Gastrocnemius medialis (tissue), 4 donors: ENCODE data around the gene CIB4. TPM values are rescaled to one million over a fixed set of nuclear protein-coding genes. Genes with fewer than 3 reads are reported as not detected.

Experiments used
- ATAC-seq, 2 donors: fragments of 150-250 bp; one replicate each; pipeline ENCODE4 v1.9.1; 2016
- DNase-seq, 2 donors: peaks; one replicate each; pipeline ENCODE4 v3.0.0-alpha.2; 2019
- H3K27ac ChIP-seq, 4 donors: fragments of 200-600 bp; sonication (generic); 1 replicate in 1 of 4; 2 replicates in 3 of 4; pipeline ENCODE4 v1.5.1; 2016 to 2018; ENCODE audit warnings: mild to moderate bottlenecking in 2 of 4, moderate library complexity in 1 of 4
- H3K27me3 ChIP-seq, 3 donors: fragments of 200-600 bp; sonication (generic) in 2 of 3; 1 replicate in 1 of 3; 2 replicates in 2 of 3; pipeline versions ENCODE4 v1.5.1 to v1.6.0; 2016 to 2019; ENCODE audit warnings: mild to moderate bottlenecking in 1 of 3, moderate library complexity in 1 of 3
- H3K36me3 ChIP-seq, 2 donors: fragments of 200-600 bp; sonication (generic) in 1 of 2; one replicate each; pipeline ENCODE4 v1.5.1; 2017 to 2018
- H3K4me1 ChIP-seq, 2 donors: fragments of 200-600 bp; sonication (generic) in 1 of 2; one replicate each; pipeline ENCODE4 v1.5.1; 2016 to 2017; ENCODE audit warnings: mild to moderate bottlenecking in 2 of 2
- H3K4me3 ChIP-seq, 4 donors: fragments of 200-600 bp; sonication (generic) in 3 of 4; 1 replicate in 1 of 4; 2 replicates in 3 of 4; pipeline ENCODE4 v1.5.1; 2016 to 2019; ENCODE audit warnings: mild to moderate bottlenecking in 2 of 4
- H3K9me3 ChIP-seq, 3 donors: fragments of 200-600 bp; sonication (generic) in 2 of 3; 1 replicate in 1 of 3; 2 replicates in 2 of 3; pipeline ENCODE4 v1.5.1; 2016 to 2019
- POLR2A ChIP-seq, 2 donors: fragments of 450-650 bp; IDR thresholded peaks; one replicate each; pipeline ENCODE4 v1.6.1; 2017; ENCODE audit warnings: antibody characterized with exemption in 2 of 2, mild to moderate bottlenecking in 2 of 2, moderate library complexity in 2 of 2
- in situ Hi-C, 4 donors: fragments of 200-750 bp; cut with MboI; loops; one replicate each; pipeline versions ENCODE4 v1.15.0 to v1.8.0; 2017; ENCODE audit warnings: low sequenced_read_pairs in 4 of 4
- intact Hi-C: fragments of 100-400 bp; cut with DNase I; formaldehyde crosslinking; loops from one replicate; pipeline ENCODE4 v1.15.1; 2023; ENCODE audit warnings: low total_unique reads
- total RNA-seq, 4 donors: library from RNA; depleted of rRNA; stranded (reverse); fragments of >200 nt; gene quantifications; one replicate each; pipeline versions ENCODE4 v1.1.0 to v1.2.3, GENCODE V29; 2016
- TF ChIP-seq, protein P1 (sequence below), 5 experiments: fragments of 450-650 bp in 3 of 5; fragments of 200-600 bp in 2 of 5; sonication (generic) in 2 of 5; IDR thresholded peaks in 4 of 5; conservative IDR thresholded peaks in 1 of 5; 1 replicate in 4 of 5; 2 replicates in 1 of 5; pipeline ENCODE4 v1.5.1; 2016 to 2019; ENCODE audit warnings: antibody characterized with exemption in 5 of 5, mild to moderate bottlenecking in 3 of 5, moderate library complexity in 3 of 5

CIB4 gene
- total RNA-seq, 4 donors from 2014 or later = not detected

DNA sequence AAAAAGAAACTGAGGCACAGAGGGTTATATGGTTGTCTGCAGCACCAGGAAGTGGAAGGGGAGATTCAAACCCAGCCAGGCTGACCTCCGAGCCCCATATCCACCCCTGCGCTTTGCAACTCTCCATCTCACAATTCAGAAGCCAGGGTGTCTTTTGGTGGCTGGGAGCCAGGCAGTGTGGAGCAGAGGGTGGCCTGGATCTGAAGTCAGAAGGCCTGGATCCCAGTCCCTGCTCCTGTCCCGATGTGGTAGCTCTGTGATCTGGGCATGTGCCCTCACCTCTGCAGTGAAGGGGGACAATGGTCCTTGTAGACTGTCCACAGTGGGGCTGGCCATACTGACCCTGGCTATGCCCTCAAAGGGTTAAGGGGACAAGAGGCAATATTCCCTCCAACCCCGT lies 57.0 kb downstream of the CIB4 start:
- no peak overlapping the region for H3K27ac ChIP-seq
- H3K4me3 ChIP-seq = no peak overlapping the region
- intact Hi-C loops = no loop called here
- H3K36me3 ChIP-seq = no peaks in the 10 kb centered on the region
- TF ChIP-seq, protein P1, sequence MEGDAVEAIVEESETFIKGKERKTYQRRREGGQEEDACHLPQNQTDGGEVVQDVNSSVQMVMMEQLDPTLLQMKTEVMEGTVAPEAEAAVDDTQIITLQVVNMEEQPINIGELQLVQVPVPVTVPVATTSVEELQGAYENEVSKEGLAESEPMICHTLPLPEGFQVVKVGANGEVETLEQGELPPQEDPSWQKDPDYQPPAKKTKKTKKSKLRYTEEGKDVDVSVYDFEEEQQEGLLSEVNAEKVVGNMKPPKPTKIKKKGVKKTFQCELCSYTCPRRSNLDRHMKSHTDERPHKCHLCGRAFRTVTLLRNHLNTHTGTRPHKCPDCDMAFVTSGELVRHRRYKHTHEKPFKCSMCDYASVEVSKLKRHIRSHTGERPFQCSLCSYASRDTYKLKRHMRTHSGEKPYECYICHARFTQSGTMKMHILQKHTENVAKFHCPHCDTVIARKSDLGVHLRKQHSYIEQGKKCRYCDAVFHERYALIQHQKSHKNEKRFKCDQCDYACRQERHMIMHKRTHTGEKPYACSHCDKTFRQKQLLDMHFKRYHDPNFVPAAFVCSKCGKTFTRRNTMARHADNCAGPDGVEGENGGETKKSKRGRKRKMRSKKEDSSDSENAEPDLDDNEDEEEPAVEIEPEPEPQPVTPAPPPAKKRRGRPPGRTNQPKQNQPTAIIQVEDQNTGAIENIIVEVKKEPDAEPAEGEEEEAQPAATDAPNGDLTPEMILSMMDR (IDR thresholded peaks at IDR 0.05 in 4 of 5, conservative IDR thresholded peaks at IDR 0.05 in 1 of 5) = no peak
- no peak for DNase-seq
- no peaks in the 10 kb centered on the region for H3K9me3 ChIP-seq
- ATAC-seq = no peak
- H3K27me3 ChIP-seq = peaks cover 0 to 25% (median 3%) of the 10 kb centered on the region in 3 donors
- no peaks in the 10 kb centered on the region for H3K4me1 ChIP-seq
- in situ Hi-C loops = no loop called here

DNA sequence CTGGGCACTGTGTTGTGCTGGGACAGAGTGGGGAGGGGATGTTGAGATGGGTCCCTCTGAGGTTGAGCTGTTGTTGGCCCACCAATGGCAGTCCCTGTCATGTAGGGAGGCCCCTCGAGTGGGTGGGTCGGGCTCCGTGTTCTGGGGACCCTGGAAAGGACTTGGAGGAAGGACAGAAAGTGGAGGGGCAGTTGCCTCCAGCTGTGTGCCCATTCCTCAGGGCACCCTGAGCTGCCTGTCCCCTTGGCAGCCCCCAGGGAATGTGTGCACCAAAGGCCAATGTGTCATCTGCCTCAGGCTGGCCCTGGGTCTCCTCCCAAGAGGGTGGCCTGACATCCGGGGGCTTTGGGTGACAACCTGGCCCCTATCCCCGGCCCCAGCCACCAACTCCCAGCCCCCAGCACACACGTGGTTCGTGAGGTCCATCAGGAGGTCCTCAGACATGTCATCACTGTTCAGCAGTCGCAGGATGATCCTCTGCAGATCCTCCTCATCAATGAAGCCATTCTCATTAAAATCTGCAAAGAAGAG lies 57.7 kb downstream of the CIB4 start:
- Histone ChIP-seq H3K27ac (no peak overlapping the region), H3K4me3 (no peak overlapping the region), H3K36me3 (no peaks in the 10 kb centered on the region), H3K4me1 (no peaks in the 10 kb centered on the region), H3K9me3 (no peaks in the 10 kb centered on the region), H3K27me3 (peaks cover 0 to 25% (median 3%) of the 10 kb centered on the region in 3 donors)
- in situ Hi-C loops = no loop called here
- DNase-seq (no peak), ATAC-seq (no peak)
- TF ChIP-seq, protein P1 (IDR thresholded peaks at IDR 0.05 in 4 of 5, conservative IDR thresholded peaks at IDR 0.05 in 1 of 5) = no peak
- TF ChIP-seq POLR2A (IDR thresholded peaks at IDR 0.05) = no peak
- intact Hi-C loops = no loop called here

DNA sequence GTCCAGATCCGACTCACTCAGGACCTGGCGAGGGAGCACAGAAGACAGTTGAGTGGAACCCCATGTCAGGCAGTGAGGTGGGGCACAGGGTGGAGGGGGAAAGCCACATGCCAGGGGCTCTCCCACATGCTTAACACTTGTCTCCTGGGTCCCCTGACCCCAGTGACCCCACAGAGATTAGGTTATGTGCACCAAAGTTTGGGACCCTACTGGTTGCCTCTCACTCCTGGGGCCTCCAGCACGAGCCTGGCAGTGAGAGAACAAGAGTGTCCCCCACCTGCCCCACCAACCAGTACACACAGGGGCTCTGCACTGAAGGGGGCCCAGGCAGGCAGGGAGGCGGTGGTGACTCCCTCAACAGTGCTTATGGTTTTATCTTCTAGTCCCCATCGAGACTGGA lies 58.3 kb downstream of the CIB4 start:
- ATAC-seq = no peak
- TF ChIP-seq, protein P1 (IDR thresholded peaks at IDR 0.05 in 4 of 5, conservative IDR thresholded peaks at IDR 0.05 in 1 of 5) = no peak
- TF ChIP-seq POLR2A (IDR thresholded peaks at IDR 0.05) = no peak
- no peak overlapping the region for H3K27ac ChIP-seq
- intact Hi-C loops = no loop called here
- in situ Hi-C loops = no loop called here
- no peak overlapping the region for H3K4me3 ChIP-seq
- DNase-seq = no peak
- H3K27me3 ChIP-seq = peaks cover 0 to 22% (median 3%) of the 10 kb centered on the region in 3 donors
- no peaks in the 10 kb centered on the region for H3K9me3 ChIP-seq
- H3K4me1 ChIP-seq = no peaks in the 10 kb centered on the region
- no peaks in the 10 kb centered on the region for H3K36me3 ChIP-seq

DNA sequence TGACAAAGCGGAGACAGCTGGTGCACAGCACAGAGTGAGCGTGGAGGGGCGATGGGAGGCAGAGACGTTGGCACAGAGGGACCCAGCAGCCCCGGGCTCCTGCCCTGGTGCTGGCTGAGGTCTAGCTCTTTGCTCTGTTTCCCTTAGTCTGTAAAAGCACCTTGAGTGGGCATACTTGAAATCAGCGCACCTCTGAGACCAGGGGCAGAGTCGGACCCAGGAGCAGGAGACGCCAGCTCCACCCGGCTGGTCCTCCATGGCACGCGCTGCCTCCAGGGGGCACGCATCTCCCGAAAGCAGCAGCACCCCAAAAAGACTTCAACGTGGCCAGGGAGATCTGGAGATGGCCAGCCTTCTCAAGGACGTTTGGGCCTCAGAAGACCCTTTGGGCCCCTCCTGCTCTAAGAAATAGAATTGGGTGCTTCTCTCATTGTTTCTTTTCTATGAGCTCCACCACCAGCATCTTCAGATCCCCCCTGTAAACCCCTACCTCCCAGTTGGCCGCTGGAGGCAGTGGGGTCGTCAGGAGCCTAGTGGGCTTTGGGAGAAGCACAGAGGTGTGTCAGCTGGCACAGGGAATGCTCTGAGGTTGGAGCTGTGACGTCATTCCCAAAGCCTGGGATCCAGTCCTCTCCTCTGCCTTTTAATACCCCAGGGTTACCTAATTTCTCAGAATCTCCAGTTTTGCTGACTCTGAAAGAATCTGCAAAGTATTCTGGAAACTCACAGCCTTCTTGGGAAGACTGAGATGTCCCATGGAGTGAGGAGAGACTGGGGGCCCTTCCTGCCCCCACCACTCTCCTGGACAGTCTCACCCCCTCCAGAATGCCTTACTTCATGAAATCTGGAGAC lies 58.9 kb downstream of the CIB4 start:
- no peak for TF ChIP-seq POLR2A (IDR thresholded peaks at IDR 0.05)
- TF ChIP-seq, protein P1 (IDR thresholded peaks at IDR 0.05 in 4 of 5, conservative IDR thresholded peaks at IDR 0.05 in 1 of 5) = no peak
- intact Hi-C loops (no loop called here), in situ Hi-C loops (no loop called here)
- H3K9me3 ChIP-seq = no peaks in the 10 kb centered on the region
- H3K27ac ChIP-seq = no peak overlapping the region
- ATAC-seq (no peak), DNase-seq (no peak)
- peaks cover 0 to 20% (median 3%) of the 10 kb centered on the region in 3 donors for H3K27me3 ChIP-seq
- H3K36me3 ChIP-seq = no peaks in the 10 kb centered on the region
- no peaks in the 10 kb centered on the region for H3K4me1 ChIP-seq
- H3K4me3 ChIP-seq = no peak overlapping the region
